NOMO-1 treated with DMSO at 0.1 percent for 48 hours (cell line): ENCODE measurements around the gene OPN3.

Source experiments
- DNase-seq: peaks from one replicate; lab custom pipeline; 2025; ENCODE audit not compliant: unreplicated experiment; lab: John Stamatoyannopoulos, UW

Gene OPN3

DNA sequence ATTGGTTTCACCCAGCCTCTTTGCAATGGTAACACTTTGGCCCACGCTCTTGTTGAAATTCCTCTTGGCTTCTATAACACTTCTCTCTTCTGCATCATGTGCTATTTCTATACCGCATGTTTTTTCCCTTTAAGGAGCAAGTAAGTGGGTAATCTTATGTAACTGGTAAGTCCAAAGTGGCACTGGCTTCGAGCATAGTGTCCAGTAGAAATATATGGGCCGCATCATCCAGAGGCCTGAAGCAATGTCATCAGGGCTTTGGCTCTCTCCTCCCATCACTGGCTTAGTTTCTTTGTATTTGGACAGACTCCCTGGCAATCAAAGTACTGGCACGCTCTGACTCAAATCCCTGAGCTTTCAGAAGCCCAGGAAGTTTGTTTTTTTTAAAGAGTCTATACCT lies 17.5 kb downstream of the OPN3 start:
- DNase-seq: no peak

DNA sequence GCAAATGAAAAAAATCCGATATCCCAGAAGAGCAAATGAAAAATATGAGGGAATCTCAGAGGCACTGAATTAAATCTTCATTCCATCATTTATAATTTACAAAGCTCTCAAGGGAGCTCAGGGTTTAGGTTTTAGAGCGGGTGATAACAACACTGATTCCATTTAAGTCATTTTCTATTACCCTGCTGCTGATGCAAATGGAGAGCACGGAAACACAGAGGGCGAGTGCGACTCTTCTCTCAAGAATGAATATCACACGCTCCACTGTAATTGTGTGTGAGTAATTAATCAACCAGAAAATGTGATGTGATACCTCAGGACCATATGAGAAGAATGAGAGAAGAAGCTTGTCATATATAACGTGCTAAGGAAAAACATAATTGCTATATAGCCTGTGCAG lies 22.7 kb downstream of the OPN3 start:
- no peak for DNase-seq

DNA sequence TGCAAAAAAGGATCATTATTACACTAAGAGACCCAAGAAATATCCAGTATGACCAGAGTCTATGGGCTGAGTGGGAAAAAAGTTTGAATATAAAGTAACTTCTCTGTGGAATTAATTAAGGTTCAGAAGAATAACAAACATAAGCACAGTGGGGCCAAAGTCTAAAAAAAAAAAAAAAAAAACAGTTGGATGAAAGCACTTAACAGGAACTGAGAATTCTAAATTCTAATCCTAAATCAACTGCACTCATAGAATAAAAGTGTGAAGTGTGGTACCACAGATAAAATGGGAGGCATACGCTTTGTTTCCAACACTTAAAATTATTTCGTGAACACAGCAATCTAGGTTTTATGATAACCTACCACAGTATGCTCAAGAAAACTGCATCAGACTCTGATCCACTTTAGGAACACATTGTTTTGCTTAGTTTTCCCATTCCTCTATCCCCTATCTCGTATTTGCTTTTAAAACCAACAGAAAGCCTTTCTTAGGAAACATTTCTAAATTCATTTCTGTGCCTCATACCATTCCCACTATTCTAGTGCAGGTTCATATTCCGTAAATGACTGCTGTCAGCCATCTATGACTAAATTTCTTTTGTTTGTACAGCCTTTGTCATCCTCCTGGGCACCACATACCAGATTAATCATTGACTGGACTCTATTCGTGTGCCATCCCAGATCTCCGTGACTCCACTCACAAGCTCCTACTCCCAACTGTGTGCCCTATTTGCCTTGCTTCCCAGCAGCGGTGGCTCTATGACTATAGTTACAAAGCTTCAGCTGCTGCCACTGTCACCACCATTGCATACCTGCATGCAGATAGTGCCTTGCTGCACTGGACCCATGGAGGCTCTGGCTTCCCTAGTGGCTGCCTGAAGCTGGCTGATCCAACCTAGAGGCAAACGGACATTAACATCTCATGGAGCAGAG lies 24.9 kb downstream of the OPN3 start:
- DNase-seq: no peak

DNA sequence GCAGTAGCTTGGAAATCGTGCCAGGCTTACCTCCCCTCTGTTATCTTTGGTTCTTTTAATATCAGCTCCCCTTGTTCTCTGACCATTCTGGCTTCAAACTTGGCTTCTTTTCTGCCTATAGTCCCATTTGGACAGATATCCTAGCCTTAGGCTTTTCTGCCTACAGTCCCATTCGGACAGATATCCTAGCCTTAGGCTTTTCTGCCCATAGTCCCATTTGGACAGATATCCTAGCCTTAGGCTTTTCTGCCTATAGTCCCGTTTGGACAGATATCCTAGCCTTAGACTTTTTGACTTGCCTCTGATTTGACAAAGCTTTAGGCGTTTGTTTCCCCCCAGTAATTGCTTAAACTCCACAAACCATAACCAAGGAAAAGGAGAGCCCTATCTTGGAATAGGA lies 25.6 kb downstream of the OPN3 start:
- no peak for DNase-seq

DNA sequence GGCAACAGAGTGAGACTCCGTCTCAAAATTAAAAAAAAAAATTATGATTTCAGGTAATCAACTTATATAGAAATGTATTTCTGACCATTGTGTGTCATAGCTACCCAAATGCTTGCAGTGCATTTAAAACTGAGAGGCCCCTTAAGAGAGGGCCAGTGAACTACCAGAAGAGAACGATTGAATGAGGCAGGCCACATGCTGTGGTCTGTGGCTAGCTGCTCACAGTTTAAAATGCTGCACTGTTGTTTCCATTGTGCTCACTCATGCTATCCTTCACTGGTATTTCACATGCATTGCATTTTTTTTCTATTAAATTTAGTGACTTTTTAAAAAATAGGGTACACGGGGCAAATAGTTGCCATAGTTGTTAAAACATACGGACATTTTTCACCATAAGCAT lies 26.0 kb downstream of the OPN3 start:
- no peak for DNase-seq

DNA sequence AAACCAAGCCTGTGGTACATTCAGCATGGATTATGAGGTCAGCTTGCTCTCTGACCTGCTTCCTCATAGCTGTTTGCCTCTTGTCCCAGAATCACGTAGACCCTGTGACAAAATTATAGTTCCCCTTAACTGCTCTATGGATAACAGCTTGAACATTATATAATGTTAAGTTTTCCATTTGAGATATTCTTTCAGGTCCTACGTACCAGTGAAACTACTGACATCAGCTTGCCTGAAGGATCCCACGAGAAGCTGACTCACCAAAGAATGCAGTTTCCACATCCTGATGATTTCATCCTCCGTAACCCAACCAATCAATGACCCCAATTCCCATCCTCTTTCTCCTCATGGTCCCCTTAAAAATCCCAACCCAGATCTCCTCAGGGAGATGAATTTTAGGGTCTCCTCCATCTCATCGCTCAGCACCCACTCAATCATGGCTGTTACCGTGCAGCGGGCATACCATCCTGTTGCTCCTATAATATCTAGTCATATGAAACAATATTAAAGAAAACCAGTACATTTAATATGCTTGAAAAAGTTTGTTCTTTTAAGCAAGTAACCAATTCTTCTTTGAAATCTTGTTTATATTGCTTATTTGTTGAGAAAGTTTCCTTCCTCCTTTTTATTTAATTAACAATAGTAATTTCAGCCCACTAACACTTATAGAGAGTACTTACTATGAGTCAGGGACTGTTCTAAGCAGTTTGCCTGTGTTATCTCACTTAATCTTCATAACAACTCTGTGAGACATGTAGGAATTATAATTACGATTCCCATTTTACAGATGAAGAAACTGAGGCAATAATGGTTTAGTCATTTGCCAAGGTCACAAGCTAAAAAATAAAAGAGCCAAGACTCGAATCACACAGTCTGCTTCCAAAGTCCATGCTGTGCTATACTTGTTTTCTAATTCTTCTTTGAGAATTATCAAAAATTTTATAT lies 27.4 kb downstream of the OPN3 start:
- no peak for DNase-seq

DNA sequence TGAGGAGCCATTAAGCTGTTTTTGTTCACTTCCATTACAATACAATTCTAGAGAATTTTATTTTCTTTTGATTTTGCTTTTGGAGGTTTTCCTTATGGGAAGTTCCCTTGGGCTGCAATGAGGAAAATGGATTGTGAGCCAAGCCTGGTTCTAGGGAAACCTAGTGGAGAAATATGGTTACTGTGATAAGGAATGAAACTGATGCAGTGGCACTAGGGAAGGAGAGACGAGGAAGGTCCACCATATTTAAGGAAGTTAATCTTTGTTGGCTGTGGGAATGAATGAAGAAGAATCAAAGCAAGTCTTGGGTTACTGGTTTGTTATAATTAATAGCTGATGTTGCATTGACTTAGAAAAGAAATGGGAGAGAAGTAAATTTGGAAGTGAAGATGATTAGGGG lies 28.4 kb downstream of the OPN3 start:
- DNase-seq: no peak

DNA sequence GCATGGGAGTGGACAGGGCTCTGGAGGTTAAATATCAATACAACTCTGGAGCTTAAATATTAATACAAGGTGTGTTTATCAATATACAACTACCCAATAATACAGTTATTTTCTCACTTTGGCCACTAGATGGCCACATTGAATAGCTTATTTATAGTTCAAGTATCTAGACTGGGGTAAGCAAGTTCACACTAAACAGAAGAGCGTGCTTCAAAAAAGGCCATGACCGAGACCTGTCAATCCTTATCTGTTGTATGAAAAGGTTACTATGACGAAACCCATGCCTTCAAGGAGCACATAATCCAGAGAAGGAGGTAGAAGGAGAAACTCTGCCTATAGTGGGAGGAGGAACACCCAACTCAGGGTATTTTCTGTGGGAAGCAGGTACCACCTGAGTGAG lies 29.1 kb downstream of the OPN3 start:
- DNase-seq: peak; percentile 58

DNA sequence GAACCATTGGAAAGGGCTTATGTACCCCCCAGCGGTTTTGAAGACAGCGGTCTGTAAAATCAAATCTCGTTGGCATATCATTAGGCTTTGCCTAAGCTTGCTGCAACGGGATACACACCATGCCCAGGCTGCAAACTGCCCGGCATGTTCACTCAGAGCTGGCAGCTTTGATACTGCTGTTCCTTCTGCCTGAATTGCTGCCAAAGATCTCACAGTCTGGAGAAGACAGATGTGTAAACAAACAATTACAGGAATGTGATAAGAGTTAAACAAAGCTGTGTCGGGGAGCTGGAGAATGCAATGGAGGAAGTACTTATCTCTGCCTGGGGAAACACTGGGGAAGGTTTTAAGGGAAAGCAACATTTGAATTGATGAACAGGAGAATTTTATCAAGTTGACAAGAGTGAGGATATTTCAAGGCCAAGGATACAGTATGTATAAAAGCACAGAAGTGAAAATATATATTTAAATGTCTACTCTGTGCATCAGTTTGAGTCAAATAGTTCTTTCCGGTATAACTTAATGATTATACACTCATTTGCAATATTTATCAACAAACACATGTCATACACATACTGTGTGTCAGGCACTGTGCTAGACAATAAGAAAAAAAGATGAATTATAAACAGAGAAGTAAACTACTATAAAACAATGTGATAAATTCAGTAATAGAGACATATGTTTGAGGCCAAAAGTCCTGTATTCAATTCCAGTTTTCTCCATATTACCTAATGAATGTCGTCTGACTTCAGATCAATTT lies 29.9 kb downstream of the OPN3 start:
- no peak for DNase-seq

DNA sequence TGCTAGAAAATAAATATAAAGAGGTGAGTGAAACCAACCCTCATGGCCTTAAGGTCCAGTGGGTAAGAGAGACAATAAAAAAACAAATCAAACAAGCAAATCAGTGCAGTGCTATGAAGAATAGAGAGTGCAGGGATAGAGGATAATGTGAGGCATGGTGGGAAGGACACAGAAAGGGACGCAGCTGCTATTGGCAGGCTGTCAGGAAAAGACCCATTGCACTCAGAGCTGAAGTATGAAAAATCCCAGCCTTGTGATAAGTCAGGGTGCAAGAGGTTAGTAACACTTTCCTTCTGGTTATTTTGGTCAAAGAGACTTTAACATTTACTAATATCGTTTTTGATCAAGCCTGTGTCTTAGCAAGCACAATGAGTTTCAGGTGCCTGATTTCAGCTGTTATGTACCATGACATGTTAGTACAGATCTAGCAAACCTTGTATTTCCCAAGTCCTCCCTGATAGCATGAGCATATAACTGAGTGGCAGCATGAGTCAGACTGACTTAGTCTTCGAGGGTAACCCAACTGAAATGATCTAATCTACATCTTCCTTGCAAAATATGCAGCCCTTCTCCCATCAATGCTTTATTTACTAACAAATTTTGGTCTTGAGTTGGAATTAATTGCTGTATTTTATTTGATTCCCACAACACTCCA lies 31.7 kb downstream of the OPN3 start:
- no peak for DNase-seq

DNA sequence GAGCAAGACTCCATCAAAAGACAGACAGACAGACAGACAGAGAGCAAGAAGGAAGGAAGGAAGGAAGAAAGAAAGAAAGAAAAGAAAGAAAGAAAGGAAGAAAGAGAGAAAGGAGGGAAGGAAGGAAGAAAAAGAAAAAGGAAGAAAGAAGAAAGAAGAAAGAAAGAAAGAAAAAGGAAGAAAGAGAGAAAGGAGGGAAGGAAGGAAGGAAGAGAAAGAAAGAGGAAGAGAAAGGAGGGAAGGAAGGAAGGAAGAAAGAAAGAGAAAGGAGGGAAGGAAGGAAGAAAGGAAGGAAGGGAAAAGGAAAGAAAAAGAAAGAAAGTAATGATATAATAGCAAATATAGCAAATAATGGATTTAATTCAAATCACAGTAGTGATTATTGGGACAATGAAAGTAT lies 32.7 kb downstream of the OPN3 start:
- no peak for DNase-seq

DNA sequence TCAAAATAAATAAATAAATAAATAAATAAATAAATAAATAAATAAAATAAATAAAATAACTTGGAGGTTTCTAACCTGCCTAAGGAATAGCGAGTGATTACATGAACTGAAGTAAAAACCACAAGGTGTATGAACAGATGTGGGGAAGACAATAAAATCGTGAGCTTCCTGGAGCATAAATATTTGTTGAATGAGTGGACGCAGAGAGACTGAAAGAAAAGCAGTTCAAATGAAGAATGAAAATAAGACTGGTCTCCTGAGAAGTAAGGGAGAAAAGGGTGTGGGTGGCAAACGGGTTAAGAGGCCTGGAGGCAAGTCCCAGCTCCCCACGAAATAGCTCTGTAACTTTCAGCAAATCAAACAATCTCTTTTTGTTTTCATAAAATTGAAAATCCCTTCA lies 33.6 kb downstream of the OPN3 start:
- DNase-seq: no peak

DNA sequence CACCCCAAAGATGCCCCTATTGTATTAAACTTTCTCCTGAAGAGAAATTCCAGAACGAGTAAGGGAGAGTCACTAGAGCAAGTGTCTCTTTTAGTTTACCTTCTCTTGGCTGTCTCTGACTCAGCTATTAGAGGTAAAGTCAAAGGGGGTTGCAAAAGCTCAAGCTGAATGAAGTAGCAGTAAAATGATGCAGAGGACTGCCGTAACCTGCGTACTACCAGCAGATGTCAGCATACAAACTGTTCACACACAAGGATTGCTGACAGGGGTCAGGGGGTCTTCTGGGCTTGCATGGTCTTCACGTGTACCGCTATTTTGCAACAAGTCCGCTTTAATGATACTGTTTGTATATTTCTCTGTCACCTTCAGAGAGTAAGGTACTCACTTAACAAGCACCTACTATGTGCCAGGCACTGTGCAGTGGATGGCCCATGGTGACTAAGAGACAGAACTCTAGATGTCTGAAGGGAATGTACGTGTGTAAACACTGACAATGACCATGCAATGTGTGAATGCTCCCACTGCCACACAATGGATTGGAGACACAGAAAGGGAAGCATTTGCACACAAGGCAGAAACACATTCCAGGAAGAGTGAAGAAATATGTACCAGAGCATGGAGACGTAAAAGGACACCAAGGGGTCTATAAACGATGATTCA lies 34.9 kb downstream of the OPN3 start:
- DNase-seq: no peak

DNA sequence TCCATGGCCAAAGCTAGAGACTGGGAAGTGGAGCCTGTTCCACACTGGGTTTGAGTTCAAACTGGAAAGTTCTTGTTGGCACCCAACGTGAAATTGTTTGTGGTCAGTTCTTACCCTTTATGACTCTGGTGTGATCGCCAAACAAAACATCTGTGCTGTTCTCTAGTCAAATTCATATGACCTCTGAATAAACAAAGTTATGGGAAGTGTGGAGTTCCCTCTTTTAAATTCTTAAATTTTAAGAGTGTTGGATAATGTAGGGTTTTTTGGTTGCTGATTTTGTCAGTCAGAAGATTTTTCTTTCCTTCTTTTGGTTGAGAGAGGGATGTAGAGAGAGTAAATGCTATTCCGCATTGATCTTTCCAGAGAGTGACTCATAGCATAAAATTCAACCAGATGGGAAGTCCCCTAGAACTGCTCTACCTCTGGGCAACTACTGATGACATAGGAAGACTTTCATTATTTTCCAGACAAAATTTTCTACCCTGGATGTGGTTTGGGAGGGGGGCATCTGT lies 36.4 kb downstream of the OPN3 start:
- no peak for DNase-seq

DNA sequence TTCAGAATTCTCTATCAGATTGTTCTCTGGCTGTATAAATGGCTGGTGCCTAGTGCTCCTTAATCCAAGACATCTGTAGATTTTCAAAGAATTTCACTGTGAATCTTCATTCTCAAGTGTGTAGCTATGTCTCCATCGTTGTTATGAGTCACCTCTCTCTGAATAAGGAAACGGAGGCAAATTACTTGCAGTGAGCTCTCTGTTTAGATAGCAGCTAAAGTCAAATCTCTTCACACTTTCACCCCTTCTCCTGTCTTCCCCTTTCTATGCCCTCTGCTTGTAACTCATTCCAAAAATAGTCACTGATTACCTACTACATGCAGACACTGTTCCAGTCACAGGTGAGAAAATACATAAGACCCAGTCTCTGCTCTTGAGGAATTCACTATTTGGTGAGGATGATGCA lies 39.7 kb downstream of the OPN3 start:
- DNase-seq: peak; percentile 73

DNA sequence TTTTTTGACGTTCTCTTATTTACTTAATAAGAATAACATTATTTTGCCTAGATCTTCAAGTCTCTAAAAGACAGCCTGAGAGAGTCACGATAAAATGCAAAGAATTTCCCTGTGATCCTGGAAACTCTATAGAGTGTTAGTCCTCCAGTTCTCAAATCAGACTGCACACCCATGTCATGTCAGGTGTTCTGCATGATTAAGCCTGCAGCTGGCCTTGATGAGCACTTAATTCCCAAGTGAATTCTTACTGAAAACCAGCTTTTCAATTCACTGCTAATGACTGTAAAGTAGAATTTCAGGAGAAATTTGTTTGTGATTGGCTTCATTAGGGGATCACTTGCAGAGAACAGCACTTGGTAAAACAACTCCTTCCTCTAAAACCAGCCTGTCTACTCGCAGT lies 41.9 kb downstream of the OPN3 start:
- no peak for DNase-seq

DNA sequence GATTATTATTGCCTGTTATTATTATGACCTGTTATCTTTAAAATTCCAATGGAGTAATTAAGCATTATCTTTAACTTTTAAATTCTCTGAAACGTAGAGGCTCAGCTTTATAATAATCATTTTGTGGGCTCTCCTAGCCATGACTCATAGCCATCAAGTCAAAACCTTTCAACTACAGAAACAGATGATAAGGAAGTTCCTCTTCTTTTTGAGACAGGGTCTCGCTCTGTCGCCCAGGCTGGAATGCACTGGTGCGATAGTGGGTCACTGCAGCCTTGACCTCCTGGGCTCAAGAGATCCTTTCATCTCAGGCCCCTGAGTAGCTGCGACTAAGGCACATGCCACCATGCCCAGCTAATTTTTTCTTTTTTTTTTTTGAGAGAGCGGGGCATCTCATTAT lies 43.5 kb downstream of the OPN3 start:
- peak; percentile 20 for DNase-seq

DNA sequence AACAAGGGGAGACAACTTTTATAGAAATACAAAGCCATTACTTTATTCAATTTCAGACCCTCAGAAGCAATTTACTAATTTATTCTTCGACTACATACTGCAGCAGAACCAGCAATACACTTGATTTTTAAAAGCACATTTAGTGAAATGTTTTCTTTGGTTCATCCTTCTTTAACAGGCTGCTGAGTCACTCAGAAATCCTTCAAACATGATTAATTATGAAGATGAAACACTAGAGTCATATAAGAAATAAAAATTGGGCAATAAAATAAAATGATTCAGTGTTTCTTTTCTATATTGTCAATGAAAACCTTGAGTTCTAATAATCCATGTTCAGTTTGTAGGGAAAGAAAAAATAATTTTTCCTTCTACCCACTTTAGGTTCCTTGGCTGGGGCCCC lies 47.0 kb downstream of the OPN3 start:
- DNase-seq: no peak

DNA sequence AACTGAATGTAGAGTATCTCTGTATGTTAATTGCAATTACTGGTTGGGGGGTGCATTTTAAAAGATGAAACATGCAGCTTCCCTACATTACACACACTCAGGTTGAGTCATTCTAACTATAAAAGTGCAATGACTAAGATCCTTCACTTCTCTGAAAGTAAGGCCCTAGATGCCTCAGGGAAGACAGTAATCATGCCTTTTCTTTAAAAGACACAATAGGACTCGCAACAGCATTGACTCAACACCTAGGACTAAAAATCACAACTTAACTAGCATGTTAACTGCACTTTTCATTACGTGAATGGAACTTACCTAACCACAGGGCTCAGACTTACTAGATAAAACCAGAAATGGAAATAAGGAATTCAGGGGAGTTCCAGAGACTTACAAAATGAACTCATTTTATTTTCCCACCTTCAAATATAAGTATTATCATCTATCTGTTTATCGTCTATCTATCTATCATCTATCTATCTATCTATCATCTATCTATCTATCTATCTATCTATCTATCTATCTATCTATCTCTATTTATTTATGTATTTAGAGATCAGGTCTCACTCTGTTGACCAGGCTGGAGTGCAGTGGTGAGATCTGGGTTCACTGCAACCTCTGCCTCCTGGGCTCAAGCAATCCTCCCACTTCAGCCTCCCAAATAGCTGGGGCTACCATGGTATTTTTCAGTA lies 47.8 kb downstream of the OPN3 start:
- DNase-seq: peak; percentile 70
